Astrocyte of the spinal cord (primary cell): ENCODE data around the gene CCBE1.
A peak's percentile ranks its signal among the peaks of the same experiment; 100 is the strongest.
"Not testable (repeated sequence)": the region's sequence is repeated elsewhere in the genome, so short reads cannot be mapped to it uniquely, and the experiment has no call there.

ENCODE experiments used
- DNase-seq: peaks from one replicate; pipeline ENCODE4 v3.0.0; 2011; ENCODE audit warnings: low read depth, low spot score
- H3K4me3 ChIP-seq: 2 replicates; pipeline ENCODE4 v1.5.1; 2011; ENCODE audit warnings: low read depth, mild to moderate bottlenecking, low read length, moderate library complexity
- CTCF ChIP-seq: IDR thresholded peaks from 2 replicates; pipeline ENCODE4 v1.5.1; 2012; ENCODE audit warnings: low read depth, mild to moderate bottlenecking, low read length, inconsistent platforms
- in situ Hi-C: cut with HindIII; loops from 2 replicates; pipeline ENCODE4 v1.10.0; 2017; ENCODE audit warnings: low sequenced_read_pairs

CCBE1 gene

GRCh38 chr18:59667488-59667887 lies 29.7 kb downstream of the CCBE1 start:
- no peak overlapping the region for H3K4me3 ChIP-seq
- no peak for TF ChIP-seq CTCF
- no peak for DNase-seq
- in situ Hi-C loops, result no loop called here

GRCh38 chr18:59666007-59666402 lies 31.2 kb downstream of the CCBE1 start:
- H3K4me3 ChIP-seq, in situ Hi-C loops: not testable (repeated sequence)

GRCh38 chr18:59665057-59666006 lies 31.9 kb downstream of the CCBE1 start:
- H3K4me3 ChIP-seq, result no peak overlapping the region
- DNase-seq, result peak; percentile 54
- TF ChIP-seq CTCF, result no peak
- in situ Hi-C loops, result no loop called here

More at GRCh38 chr18:59666007-59666402, 31.2 kb downstream of the CCBE1 start:
- DNase-seq, result peak; percentile 19

GRCh38 chr18:59664329-59664728 lies 32.9 kb downstream of the CCBE1 start:
- TF ChIP-seq CTCF, result no peak
- DNase-seq, result no peak
- no peak overlapping the region for H3K4me3 ChIP-seq
- in situ Hi-C loops, result no loop called here

- H3K4me3 ChIP-seq, result no peak overlapping the region
- DNase-seq, result no peak
- in situ Hi-C loops, result no loop called here
- TF ChIP-seq CTCF, result no peak
These were observed 34.1 kb downstream of the CCBE1 start for GRCh38 chr18:59663096-59663495.

- in situ Hi-C loops, result no loop called here
- no peak overlapping the region for H3K4me3 ChIP-seq
- TF ChIP-seq CTCF, result no peak
- peak; percentile 32 for DNase-seq
These were observed 35.1 kb downstream of the CCBE1 start for GRCh38 chr18:59661891-59662701.
